PC-9 (cell line): ENCODE measurements around the gene TANGO6.

ENCODE experiments used
- EZH2 ChIP-seq: fragments of 200-600 bp; sonication (generic); IDR thresholded peaks from 2 replicates; pipeline ENCODE4 v1.8.0; 2017; ENCODE audit warnings: antibody characterized with exemption, low read depth
- TF ChIP-seq, protein P1 (sequence below): fragments of 200-600 bp; sonication (generic); conservative IDR thresholded peaks from 2 replicates; pipeline ENCODE4 v1.6.1; 2017; ENCODE audit warnings: mixed run types, antibody characterized with exemption, mild to moderate bottlenecking, moderate library complexity

DNA sequence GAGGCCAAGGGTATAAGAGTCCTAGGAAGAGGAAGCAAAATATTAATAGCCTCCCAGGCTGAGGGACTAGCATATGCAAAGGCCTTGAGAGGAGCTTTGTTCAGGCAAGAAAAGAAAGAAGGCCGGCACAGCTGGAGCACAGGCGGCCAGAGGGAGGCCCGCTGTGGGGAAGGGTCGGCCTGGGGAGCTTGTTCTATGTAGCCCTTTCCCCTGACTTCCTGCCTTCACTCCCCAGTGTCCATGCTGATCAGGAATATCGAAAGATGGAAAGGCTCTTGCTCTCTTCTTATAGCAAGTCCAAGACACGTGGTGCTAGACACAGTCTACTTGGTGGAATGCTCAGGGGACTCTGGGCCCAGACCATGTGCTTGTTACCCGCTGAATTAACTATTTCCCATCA is 234.7 kb downstream of the TANGO6 start:
- TF ChIP-seq, protein P1, sequence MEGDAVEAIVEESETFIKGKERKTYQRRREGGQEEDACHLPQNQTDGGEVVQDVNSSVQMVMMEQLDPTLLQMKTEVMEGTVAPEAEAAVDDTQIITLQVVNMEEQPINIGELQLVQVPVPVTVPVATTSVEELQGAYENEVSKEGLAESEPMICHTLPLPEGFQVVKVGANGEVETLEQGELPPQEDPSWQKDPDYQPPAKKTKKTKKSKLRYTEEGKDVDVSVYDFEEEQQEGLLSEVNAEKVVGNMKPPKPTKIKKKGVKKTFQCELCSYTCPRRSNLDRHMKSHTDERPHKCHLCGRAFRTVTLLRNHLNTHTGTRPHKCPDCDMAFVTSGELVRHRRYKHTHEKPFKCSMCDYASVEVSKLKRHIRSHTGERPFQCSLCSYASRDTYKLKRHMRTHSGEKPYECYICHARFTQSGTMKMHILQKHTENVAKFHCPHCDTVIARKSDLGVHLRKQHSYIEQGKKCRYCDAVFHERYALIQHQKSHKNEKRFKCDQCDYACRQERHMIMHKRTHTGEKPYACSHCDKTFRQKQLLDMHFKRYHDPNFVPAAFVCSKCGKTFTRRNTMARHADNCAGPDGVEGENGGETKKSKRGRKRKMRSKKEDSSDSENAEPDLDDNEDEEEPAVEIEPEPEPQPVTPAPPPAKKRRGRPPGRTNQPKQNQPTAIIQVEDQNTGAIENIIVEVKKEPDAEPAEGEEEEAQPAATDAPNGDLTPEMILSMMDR: no peak
- no peak for TF ChIP-seq EZH2
